PFSK-1 (cell line): ENCODE measurements around the gene KCNT2.

Experiments
- FOXP2 ChIP-seq: optimal IDR thresholded peaks from 2 replicates; pipeline ENCODE3; 2011; ENCODE audit warnings: borderline replicate concordance, control low read depth, inconsistent platforms; ENCODE audit not compliant: insufficient read depth; ENCODE audit errors: extremely low read length, extremely low read depth
- POLR2AphosphoS5 ChIP-seq: IDR thresholded peaks from 2 replicates; pipeline ENCODE4 v1.6.1; 2012; ENCODE audit warnings: low read depth, mild to moderate bottlenecking, control low read depth, low read length, moderate library complexity
- SIN3A ChIP-seq: IDR thresholded peaks from 2 replicates; pipeline ENCODE4 v1.6.1; 2012; ENCODE audit warnings: mild to moderate bottlenecking, low read length, moderate library complexity, borderline replicate concordance; ENCODE audit not compliant: insufficient read depth
- TAF1 ChIP-seq: IDR thresholded peaks from 2 replicates; pipeline ENCODE4 v1.6.1; 2012; ENCODE audit warnings: low read length, control low read depth, borderline replicate concordance; ENCODE audit not compliant: insufficient read depth
- TF ChIP-seq, protein P1 (sequence below), 2 experiments: IDR thresholded peaks; 2 replicates each; pipeline versions ENCODE4 v1.6.1 to v1.8.0; 2011 to 2012; ENCODE audit warnings: low read depth in 2 of 2, low read length in 2 of 2, control low read depth in 1 of 2, inconsistent platforms in 1 of 2, mild to moderate bottlenecking in 1 of 2, moderate library complexity in 1 of 2; ENCODE audit not compliant: insufficient read depth in 1 of 2

The KCNT2 gene

DNA sequence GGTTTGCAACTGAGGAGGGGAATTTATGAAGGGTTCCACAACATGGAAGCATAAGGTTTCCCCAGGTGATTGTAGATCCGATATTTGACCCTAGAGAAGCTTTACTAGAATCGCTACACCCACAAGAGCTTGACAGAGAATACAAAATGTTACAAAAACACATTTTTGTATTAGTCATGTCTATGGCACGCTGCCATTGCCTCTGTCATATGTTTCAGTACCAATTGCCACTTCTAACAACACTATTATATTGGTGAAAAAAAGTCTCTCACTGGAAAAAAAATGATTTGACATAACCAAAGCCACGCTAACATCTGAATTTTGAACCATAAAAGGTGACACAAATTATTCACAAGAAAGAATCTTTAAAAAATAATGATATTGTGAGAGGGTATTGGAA lies 214.5 kb downstream of the KCNT2 start:
- TF ChIP-seq, protein P1, sequence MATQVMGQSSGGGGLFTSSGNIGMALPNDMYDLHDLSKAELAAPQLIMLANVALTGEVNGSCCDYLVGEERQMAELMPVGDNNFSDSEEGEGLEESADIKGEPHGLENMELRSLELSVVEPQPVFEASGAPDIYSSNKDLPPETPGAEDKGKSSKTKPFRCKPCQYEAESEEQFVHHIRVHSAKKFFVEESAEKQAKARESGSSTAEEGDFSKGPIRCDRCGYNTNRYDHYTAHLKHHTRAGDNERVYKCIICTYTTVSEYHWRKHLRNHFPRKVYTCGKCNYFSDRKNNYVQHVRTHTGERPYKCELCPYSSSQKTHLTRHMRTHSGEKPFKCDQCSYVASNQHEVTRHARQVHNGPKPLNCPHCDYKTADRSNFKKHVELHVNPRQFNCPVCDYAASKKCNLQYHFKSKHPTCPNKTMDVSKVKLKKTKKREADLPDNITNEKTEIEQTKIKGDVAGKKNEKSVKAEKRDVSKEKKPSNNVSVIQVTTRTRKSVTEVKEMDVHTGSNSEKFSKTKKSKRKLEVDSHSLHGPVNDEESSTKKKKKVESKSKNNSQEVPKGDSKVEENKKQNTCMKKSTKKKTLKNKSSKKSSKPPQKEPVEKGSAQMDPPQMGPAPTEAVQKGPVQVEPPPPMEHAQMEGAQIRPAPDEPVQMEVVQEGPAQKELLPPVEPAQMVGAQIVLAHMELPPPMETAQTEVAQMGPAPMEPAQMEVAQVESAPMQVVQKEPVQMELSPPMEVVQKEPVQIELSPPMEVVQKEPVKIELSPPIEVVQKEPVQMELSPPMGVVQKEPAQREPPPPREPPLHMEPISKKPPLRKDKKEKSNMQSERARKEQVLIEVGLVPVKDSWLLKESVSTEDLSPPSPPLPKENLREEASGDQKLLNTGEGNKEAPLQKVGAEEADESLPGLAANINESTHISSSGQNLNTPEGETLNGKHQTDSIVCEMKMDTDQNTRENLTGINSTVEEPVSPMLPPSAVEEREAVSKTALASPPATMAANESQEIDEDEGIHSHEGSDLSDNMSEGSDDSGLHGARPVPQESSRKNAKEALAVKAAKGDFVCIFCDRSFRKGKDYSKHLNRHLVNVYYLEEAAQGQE (IDR thresholded peaks at IDR 0.05; ENCODE audit: insufficient read depth in 1 of 2, low read depth in 2 of 2, low read length in 2 of 2), result no peak
- TF ChIP-seq SIN3A (no peak), TAF1 (no peak), FOXP2 (no peak), POLR2AphosphoS5 (no peak)

DNA sequence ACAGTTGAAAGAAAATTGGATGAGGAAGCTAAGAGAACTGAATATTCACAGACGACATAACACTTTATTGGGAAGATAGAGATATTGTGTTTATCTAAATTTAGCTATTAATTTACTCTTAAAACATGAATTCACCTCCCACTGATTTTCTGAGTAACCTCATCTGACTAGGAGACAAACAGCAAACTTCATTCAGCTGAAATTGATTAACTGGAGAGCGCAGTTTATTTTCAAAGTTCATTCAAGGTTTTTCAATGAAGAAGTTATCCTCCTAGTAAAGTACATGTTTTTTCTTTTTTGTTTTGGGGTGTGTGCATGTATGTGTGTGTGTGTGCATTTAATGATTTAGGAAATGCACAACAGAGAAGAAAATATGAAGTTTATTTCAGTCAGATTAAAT lies 215.0 kb downstream of the KCNT2 start:
- TF ChIP-seq, protein P1 (IDR thresholded peaks at IDR 0.05; ENCODE audit: insufficient read depth in 1 of 2, low read depth in 2 of 2, low read length in 2 of 2), result no peak
- TF ChIP-seq POLR2AphosphoS5 (no peak), SIN3A (no peak), TAF1 (no peak), FOXP2 (no peak)

DNA sequence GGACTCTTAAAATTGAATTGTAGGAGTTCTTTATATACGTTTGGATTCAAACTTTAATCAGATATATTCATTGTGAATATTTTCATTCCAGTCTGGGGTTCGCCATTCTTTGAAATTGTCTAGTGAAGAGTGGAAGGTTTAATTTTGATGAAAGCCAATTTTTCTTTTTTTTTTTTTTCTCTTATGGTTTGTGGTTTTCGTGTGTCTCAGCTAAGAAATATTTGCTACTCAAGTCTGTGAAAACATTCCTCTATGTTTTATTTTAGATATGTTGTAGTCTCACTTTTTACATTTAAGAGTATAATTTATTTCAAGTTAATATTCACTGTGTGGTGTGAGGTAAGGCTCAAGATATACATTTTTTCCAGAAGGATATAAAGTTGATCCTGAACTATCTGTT lies 220.5 kb downstream of the KCNT2 start:
- no peak for TF ChIP-seq TAF1
- TF ChIP-seq FOXP2, result no peak
- TF ChIP-seq SIN3A, result no peak
- TF ChIP-seq, protein P1 (IDR thresholded peaks at IDR 0.05; ENCODE audit: insufficient read depth in 1 of 2, low read depth in 2 of 2, low read length in 2 of 2), result no peak
- TF ChIP-seq POLR2AphosphoS5, result no peak

DNA sequence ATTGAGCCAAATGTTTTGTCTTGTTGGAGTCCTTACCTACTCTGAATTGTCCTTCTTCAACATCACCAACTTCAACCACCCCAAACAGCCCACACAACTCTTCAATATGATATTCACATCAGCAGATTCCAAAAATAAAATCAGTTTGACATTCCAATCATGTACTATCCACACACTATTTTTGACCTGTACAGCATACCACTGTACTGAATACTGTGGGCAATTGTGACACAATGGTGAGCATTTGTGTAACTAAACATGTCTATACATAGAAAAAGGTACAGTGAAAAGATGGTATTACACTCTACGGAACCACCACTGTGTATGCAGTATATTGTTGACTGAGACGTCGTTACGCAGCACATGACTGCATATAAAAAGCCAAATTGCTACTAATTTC lies 223.1 kb downstream of the KCNT2 start:
- TF ChIP-seq SIN3A (no peak), FOXP2 (no peak)

DNA sequence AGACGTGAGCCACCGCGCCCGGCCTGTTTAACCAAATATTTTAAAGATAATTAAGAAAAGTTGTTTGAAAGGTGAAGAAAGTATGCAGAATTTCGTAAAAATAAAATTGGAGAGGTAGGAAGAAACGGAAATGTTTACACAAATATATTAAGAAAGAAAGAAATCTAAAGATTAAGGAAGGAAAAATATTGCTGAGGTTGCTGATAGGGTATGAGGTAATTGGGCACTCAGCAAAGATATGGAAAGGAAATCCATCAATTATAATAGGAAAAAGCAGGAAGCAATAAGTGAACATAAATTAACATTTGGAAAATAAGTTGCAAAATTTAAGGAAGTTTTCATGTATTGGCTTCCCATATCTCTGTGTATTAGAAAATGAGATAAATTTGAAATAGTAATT lies 225.9 kb downstream of the KCNT2 start:
- TF ChIP-seq POLR2AphosphoS5, result no peak
- TF ChIP-seq, protein P1 (IDR thresholded peaks at IDR 0.05; ENCODE audit: insufficient read depth in 1 of 2, low read depth in 2 of 2, low read length in 2 of 2), result no peak
- no peak for TF ChIP-seq FOXP2

DNA sequence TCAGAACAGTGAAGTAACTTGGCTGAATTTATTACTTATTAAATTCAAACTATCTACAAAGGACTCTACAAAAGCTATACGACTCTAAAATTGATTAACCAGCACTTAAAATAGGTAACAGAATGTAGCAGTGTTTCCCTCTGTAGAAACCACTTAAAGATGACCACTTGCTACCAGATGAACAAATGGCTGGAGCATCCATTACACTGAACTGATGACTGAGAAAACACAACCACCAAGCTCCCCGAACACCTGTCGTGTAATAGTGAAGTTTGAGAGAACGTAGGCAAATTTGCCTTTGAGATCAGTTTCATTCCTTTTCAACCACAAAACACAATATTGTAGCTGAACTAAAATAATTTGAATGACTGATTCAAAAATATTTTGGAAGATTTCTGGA lies 226.7 kb downstream of the KCNT2 start:
- TF ChIP-seq TAF1, result no peak
- TF ChIP-seq, protein P1 (IDR thresholded peaks at IDR 0.05; ENCODE audit: insufficient read depth in 1 of 2, low read depth in 2 of 2, low read length in 2 of 2), result no peak
- TF ChIP-seq FOXP2, result no peak
- TF ChIP-seq POLR2AphosphoS5, result no peak
- no peak for TF ChIP-seq SIN3A
